Upper lobe of left lung (tissue), 4 donors: ENCODE measurements around the gene DICER1.

ENCODE experiments used
- EP300 ChIP-seq, 4 donors: sonication (generic); formaldehyde crosslinking; IDR thresholded peaks; one replicate each; pipeline ENCODE4 v1.5.1; 2017; ENCODE audit warnings: antibody characterized with exemption in 4 of 4, control low read depth in 2 of 4
- POLR2A ChIP-seq, 4 donors: fragments of 450-650 bp; IDR thresholded peaks; one replicate each; pipeline ENCODE4 v1.5.1; 2016 to 2017; ENCODE audit warnings: antibody characterized with exemption in 4 of 4, mild to moderate bottlenecking in 2 of 4
- POLR2AphosphoS5 ChIP-seq, 2 donors: sonication (generic); formaldehyde crosslinking; IDR thresholded peaks; one replicate each; pipeline ENCODE4 v1.5.1; 2017; ENCODE audit warnings: antibody characterized with exemption in 2 of 2
- TF ChIP-seq, protein P1 (sequence below), 6 experiments: fragments of 450-650 bp in 4 of 6; fragments of 200-600 bp in 2 of 6; sonication (generic) in 2 of 6; IDR thresholded peaks; one replicate each; pipeline ENCODE4 v1.5.1; 2016 to 2019; ENCODE audit warnings: antibody characterized with exemption in 6 of 6

DNA sequence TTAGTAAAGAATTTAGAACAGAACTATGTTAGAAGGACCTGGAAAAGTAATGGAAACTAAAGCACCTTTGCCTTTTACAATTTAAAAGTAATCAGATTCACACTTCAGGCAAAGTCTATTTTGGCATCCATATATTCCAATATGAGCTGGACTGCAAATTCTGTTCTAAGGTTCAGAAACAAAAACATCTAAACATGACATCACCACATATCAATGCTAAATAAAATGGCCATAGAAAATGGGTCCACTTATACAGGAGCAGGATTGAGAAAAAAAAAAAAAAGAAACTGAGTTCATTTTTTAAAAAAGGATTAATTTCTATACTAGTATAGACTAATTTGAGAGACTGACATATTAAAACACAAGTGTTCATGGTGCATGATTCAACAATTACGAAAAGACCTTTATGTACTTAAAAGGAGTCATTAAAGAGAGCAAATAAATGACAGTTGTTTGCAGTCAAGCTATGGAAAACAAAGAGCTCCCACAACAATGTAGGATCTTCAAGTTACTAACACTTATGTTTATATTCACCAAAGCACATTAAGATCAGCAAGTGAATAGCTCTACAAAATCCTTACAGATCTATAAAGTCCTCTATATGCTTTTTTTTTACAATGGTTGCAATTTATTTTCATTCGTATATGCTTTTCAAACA, 45.7 kb downstream of the DICER1 start:
- TF ChIP-seq, protein P1, sequence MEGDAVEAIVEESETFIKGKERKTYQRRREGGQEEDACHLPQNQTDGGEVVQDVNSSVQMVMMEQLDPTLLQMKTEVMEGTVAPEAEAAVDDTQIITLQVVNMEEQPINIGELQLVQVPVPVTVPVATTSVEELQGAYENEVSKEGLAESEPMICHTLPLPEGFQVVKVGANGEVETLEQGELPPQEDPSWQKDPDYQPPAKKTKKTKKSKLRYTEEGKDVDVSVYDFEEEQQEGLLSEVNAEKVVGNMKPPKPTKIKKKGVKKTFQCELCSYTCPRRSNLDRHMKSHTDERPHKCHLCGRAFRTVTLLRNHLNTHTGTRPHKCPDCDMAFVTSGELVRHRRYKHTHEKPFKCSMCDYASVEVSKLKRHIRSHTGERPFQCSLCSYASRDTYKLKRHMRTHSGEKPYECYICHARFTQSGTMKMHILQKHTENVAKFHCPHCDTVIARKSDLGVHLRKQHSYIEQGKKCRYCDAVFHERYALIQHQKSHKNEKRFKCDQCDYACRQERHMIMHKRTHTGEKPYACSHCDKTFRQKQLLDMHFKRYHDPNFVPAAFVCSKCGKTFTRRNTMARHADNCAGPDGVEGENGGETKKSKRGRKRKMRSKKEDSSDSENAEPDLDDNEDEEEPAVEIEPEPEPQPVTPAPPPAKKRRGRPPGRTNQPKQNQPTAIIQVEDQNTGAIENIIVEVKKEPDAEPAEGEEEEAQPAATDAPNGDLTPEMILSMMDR (IDR thresholded peaks at IDR 0.05): no peak
- TF ChIP-seq POLR2A (IDR thresholded peaks at IDR 0.05) (no peak), EP300 (IDR thresholded peaks at IDR 0.05) (no peak), POLR2AphosphoS5 (IDR thresholded peaks at IDR 0.05) (no peak)
